Measurements from ENCODE around the gene PASK. TPM values are rescaled to one million over a fixed set of nuclear protein-coding genes. Genes with fewer than 3 reads are reported as not detected.

The PASK gene
- total RNA-seq, 4 donors from 2014 or later, result 1.6 to 6.5 (median 4.4) TPM

- no peak for ATAC-seq
- H3K36me3 ChIP-seq, result peaks cover 0 to 89% of the 10 kb centered on the region in 2 donors
- H3K4me3 ChIP-seq, result no peak overlapping the region
- H3K27me3 ChIP-seq, result no peaks in the 10 kb centered on the region
- TF ChIP-seq POLR2AphosphoS5 (IDR thresholded peaks at IDR 0.05), result no peak
- TF ChIP-seq POLR2A (IDR thresholded peaks at IDR 0.05), result no peak
- TF ChIP-seq EP300 (IDR thresholded peaks at IDR 0.05), result no peak
- no peak for TF ChIP-seq CTCF (IDR thresholded peaks at IDR 0.05)
- H3K4me1 ChIP-seq, result no peaks in the 10 kb centered on the region
- peak overlapping the region in 1 of 4 donors; percentile 10 for H3K27ac ChIP-seq
- 31 to 85% methylated on average over 4 of the region's 8 CpGs for WGBS, 2 donors (ENCODE audit: low coverage in 1 of 2)
- no peaks in the 10 kb centered on the region for H3K9me3 ChIP-seq
Observed at GRCh38 chr2:241088376-241088775, 60.9 kb downstream of the PASK start.

GRCh38 chr2:241087420-241088268 lies 61.6 kb downstream of the PASK start:
- H3K27me3 ChIP-seq, result no peaks in the 10 kb centered on the region
- H3K9me3 ChIP-seq, result no peaks in the 10 kb centered on the region
- H3K27ac ChIP-seq, result no peak overlapping the region
- no peak for ATAC-seq
- H3K4me3 ChIP-seq, result no peak overlapping the region
- peaks cover 0 to 82% of the 10 kb centered on the region in 2 donors for H3K36me3 ChIP-seq
- WGBS, 2 donors (ENCODE audit: low coverage in 1 of 2), result 85 to 91% methylated on average over 19 to 23 of the region's 29 CpGs
- H3K4me1 ChIP-seq, result no peaks in the 10 kb centered on the region
- TF ChIP-seq CTCF (IDR thresholded peaks at IDR 0.05), result no peak
- no peak for TF ChIP-seq EP300 (IDR thresholded peaks at IDR 0.05)
- TF ChIP-seq POLR2AphosphoS5 (IDR thresholded peaks at IDR 0.05), result no peak
- no peak for TF ChIP-seq POLR2A (IDR thresholded peaks at IDR 0.05)

- Histone ChIP-seq H3K27me3 (no peaks in the 10 kb centered on the region), H3K4me1 (peaks cover 0 to 6% (median 0%) of the 10 kb centered on the region in 3 donors), H3K36me3 (peaks cover 0 to 55% of the 10 kb centered on the region in 2 donors), H3K9me3 (no peaks in the 10 kb centered on the region), H3K27ac (no peak overlapping the region), H3K4me3 (no peak overlapping the region)
- TF ChIP-seq EP300 (IDR thresholded peaks at IDR 0.05) (no peak), POLR2A (IDR thresholded peaks at IDR 0.05) (no peak), CTCF (IDR thresholded peaks at IDR 0.05) (no peak), POLR2AphosphoS5 (IDR thresholded peaks at IDR 0.05) (no peak)
- WGBS, 2 donors (ENCODE audit: low coverage in 1 of 2), result 97 to 100% methylated on average over 4 of the region's 4 CpGs
- ATAC-seq, result no peak
Observed at GRCh38 chr2:241084856-241085444, 64.3 kb downstream of the PASK start.

DNA sequence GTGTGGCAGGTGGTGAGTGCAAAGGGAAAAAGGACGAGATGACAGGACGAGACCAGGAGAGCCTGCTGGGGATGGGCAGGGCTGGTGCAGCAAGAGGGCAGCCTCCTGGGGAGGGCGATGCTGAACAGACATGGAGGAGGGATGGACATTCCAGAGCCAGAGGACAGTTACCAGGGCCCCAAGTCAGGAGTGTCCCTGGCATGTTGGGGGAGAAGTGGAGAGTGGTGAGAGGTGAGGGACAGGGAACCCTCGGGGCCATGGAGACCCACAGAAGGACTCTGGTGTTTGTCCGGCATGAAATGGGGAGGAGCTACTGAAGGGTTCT lies 66.2 kb downstream of the PASK start:
- Histone ChIP-seq H3K4me1 (peaks cover 0 to 6% (median 0%) of the 10 kb centered on the region in 3 donors), H3K36me3 (peaks cover 0 to 36% of the 10 kb centered on the region in 2 donors), H3K27ac (no peak overlapping the region), H3K4me3 (no peak overlapping the region), H3K27me3 (no peaks in the 10 kb centered on the region), H3K9me3 (no peaks in the 10 kb centered on the region)
- no peak for TF ChIP-seq CTCF (IDR thresholded peaks at IDR 0.05)
- no peak for TF ChIP-seq POLR2A (IDR thresholded peaks at IDR 0.05)
- no peak for TF ChIP-seq POLR2AphosphoS5 (IDR thresholded peaks at IDR 0.05)
- TF ChIP-seq EP300 (IDR thresholded peaks at IDR 0.05), result no peak
- no peak for ATAC-seq
- WGBS, 2 donors (ENCODE audit: low coverage in 1 of 2), result 78 to 89% methylated on average over 4 of the region's 5 CpGs

Data from gastroesophageal sphincter (tissue), 4 donors.